GM23338 (cell line): Measurements from ENCODE around the gene TAF4B.

Source experiments
- CREB1 ChIP-seq: fragments of 250-450 bp; sonication (Bioruptor Pico); IDR thresholded peaks from 2 replicates; pipeline ENCODE4 v1.5.0; 2020; ENCODE audit warnings: low read depth, mild to moderate bottlenecking, moderate library complexity
- CTCF ChIP-seq, 2 experiments: fragments of 200-600 bp in 1 of 2; sonication (generic) in 1 of 2; conservative IDR thresholded peaks; 2 replicates each; pipeline versions ENCODE4 v1.5.1 to v1.6.1; 2016 to 2017; ENCODE audit warnings: antibody characterized with exemption in 2 of 2, low read depth in 2 of 2, mild to moderate bottlenecking in 2 of 2, moderate library complexity in 1 of 2
- EZH2 ChIP-seq: fragments of 200-600 bp; sonication (generic); IDR thresholded peaks from one replicate; pipeline ENCODE4 v1.8.0; 2017; ENCODE audit warnings: antibody characterized with exemption, mild to moderate bottlenecking, low read depth; ENCODE audit not compliant: unreplicated experiment
- POLR2AphosphoS5 ChIP-seq: IDR thresholded peaks from 2 replicates; pipeline ENCODE4 v1.6.1; 2016; ENCODE audit warnings: antibody characterized with exemption, low read depth
- ZNF331 ChIP-seq: fragments of 250-450 bp; sonication (Bioruptor Pico); IDR thresholded peaks from 2 replicates; pipeline ENCODE4 v1.5.0; 2020; ENCODE audit warnings: low read depth, mild to moderate bottlenecking, moderate library complexity
- ZNF462 ChIP-seq: fragments of 250-450 bp; sonication (Bioruptor Pico); IDR thresholded peaks from 2 replicates; pipeline ENCODE4 v1.5.0; 2020; ENCODE audit warnings: mild to moderate bottlenecking, moderate library complexity

GRCh38 chr18:26429535-26430226, 203.4 kb downstream of the TAF4B start:
- TF ChIP-seq CREB1 (CRISPR knock-in tag): no peak
- TF ChIP-seq CTCF (conservative IDR thresholded peaks at IDR 0.05; ENCODE audit: low read depth in 2 of 2): no peak
- TF ChIP-seq ZNF331 (CRISPR knock-in tag): no peak
- no peak for TF ChIP-seq ZNF462
- TF ChIP-seq EZH2: no peak
- no peak for TF ChIP-seq POLR2AphosphoS5
